Activated T-cell treated with anti-CD3 and anti-CD28 coated beads for 24 hours (primary cell): Measurements from ENCODE around the gene OR2A14.
"Not testable (repeated sequence)": the region's sequence is repeated elsewhere in the genome, so short reads cannot be mapped to it uniquely, and the experiment has no call there.

Experiments
- DNase-seq: peaks from one replicate; pipeline ENCODE4 v3.0.0-alpha.2; 2020; ENCODE audit warnings: low read depth

OR2A14 gene, protein sequence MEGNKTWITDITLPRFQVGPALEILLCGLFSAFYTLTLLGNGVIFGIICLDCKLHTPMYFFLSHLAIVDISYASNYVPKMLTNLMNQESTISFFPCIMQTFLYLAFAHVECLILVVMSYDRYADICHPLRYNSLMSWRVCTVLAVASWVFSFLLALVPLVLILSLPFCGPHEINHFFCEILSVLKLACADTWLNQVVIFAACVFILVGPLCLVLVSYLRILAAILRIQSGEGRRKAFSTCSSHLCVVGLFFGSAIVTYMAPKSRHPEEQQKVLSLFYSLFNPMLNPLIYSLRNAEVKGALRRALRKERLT

DNA sequence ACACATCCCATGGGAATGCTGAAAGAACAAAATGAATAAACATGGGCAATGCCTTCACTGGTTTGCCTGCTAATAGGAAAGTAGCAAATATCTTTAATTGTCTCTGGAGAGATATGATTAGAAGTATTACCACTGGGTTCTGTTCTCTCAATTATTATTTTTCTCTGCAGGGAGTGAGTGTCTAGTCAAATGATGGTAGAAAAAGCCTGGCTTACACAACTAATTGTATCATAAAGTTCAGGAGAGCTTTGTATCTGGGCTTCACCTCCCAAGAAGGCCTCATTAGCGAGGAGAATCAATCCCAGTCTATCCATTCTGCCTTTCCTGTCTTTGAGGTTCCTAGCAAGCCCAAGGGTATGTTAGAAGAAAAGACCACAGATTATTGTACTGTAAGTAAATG is at the start of gene OR2A14:
TSS of gene OR2A14 (plus strand) at position 301 of the 400 bp plus-strand sequence. CDS start 5,937 bp downstream, outside the sequence.
- no peak for DNase-seq

DNA sequence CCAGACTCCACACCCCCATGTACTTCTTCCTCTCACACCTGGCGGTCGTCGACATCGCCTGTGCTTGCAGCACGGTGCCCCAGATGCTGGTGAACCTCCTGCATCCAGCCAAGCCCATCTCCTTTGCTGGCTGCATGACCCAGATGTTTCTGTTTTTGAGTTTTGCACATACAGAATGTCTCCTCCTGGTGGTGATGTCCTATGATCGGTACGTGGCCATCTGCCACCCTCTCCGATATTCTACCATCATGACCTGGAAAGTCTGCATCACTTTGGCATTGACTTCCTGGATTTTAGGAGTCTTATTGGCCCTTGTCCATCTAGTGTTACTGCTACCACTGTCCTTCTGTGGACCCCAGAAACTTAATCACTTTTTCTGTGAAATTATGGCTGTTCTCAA is 48.6 kb upstream of the OR2A14 start:
- no peak for DNase-seq

DNA sequence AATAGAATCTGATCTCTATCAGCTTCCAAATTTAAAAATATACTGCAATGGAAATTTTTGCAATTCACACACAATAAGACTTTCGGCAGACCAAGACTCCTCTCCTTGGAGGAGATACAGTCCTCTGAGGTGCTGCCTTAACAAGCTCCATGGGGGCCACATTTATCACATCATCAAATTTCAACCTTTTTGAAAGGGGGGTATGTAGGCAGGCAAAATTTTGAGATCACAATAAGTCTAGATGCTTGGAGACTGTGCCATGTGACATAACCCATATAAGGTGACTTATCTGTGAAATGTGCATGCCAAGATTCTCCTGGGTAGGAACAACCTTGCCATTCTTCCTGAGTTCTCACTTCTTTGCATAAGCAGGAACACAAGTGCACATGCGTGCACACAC is 37.0 kb upstream of the OR2A14 start, which contains the start of gene OR2A12:
TSS of gene OR2A12 (plus strand) at position 301 of the 400 bp plus-strand sequence. CDS start 8,830 bp downstream, outside the sequence.
- DNase-seq, result no peak

DNA sequence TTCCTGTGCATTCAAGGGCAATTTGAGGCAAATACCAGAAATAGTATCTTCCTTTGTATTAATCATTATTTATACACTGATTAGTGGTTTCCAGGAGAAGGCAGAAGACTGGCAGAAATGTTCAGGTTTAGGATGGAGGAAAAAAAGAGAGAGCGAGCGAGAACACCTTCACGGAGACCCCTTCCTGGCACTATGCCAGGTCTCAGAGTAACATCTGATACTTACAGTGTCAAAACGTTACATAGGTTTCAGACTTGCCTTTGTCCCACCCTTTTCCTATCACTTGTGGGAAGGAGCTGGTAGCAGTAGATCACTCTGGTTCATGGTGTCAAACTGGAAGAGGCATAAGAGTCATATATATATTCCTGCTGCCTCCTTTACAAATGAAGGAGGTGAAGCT is 36.2 kb upstream of the OR2A14 start:
- DNase-seq, result no peak

DNA sequence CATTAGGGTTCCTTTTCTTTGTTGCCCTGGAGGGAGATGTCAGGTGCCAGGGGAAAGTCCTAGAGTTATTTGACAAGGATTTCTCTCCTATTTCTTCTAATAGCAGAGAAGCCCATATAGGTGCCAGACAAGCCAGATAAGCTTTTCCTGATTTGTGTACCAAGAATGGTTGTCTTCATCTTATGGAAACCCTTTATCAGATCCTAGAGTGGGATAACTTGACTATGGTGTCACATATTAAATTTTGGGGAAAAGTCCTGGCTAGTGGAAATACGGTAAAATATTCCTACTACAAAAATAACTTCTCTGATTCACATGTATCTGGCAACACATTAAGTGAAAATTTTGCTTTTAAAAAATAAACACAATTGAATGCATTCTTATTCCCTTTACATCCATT is 35.7 kb upstream of the OR2A14 start:
- DNase-seq, result no peak

DNA sequence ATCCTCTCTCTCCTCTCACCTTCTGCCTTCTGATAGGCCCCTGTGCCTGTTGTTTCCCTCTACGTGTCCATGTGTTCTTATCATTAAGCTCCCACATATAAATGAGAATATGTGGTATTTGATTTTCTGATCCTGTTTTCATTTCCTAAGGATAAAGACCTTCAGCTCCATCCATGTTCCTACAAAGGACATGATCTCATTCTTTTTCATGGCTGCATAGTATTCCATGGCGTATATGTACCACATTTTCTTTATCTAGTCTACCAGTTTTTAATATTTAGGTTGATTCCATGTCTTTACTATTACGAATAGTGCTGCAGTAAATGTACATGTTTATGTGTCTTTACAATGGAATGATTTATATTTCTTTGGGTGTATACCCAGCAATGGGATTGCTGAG is 32.3 kb upstream of the OR2A14 start:
- DNase-seq, result no peak

DNA sequence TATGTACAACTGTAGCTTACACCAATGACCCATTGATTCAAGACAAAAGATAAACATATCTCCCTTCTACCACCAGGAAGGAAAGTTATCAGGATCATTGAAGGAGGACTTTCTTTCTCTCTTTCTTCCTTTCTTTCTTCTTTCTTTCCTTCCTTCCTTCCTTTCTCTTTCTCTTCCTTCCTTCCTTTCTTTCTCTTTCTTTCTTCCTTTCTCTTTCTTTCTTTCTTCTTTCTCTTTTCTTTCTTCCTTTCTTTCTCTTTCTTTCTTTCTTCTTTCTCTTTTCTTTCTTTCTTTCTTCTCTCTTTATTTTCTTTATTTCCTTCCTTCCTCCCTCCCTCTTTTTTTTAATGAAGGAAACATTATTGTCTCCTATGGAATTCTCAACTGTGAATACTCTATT is 24.2 kb upstream of the OR2A14 start:
- no peak for DNase-seq

DNA sequence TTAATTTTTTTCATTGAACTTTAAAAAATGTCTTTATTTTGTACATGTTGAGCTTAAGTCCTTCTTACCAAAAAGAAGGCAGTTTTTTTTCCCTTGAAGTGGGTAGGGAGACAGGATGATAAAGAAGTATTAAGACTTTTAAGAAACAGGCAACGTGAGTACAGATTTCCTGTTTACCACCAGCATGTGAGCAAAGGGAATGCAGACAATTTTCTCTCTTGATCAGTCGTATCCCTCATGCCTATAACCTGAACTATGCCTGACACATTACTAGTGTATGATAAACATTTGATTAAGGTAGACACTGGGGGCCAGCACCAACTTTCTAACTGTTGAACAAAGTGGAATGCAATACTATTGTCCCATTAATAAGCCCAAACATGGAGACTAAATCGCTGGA is 22.4 kb upstream of the OR2A14 start:
- DNase-seq, result no peak

DNA sequence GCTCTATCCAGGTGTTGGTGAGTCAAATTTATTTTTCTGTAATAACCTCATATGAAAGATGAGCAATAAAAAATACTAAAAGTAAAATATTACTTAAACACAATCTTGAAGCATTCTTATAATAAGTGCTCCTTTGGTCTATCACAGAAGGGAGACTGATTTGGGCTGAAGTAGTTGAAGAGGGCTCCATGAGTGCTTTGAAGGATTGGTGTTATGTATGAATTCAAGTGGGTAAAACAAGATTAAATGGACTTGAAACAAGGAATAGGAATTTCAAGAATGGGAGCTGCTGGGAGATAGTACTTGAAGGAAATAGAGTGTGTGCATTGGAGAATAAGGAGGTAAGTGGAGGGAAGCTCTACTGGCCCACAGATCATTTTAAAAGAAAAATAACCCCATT is 20.9 kb upstream of the OR2A14 start:
- no peak for DNase-seq

DNA sequence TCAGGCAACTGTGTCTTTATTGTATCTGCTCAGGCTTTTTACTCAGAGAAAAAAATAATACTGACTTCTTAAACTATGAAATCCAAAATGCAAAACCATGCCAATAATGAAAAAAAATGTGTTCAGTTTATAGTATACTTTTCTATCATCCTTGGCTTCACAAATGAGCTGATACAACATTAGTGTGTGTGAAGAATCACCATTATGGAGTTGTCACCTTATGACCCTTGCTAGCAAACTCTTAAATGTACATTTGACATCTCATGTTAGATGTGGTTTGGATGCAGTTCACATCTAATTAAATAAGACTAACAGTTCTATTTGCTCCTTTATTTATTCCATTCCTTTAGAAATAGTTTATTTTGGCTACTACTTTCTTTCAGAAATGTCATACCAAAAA is 17.8 kb upstream of the OR2A14 start:
- no peak for DNase-seq

DNA sequence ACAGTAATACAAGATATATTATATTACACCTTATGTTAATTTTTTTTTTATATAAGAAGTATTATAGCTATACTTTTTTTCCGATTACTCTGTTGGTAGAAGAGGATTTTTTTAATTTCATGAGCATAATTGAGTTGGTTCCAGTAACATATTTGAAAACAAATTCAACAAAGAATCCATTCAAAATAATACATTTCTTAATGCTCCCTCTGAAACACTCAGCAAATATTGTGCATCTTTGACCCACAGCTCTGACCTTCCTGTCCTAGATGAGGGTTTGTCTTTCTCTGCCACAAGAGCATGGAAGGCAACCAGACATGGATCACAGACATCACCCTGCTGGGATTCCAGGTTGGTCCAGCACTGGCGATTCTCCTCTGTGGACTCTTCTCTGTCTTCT is 13.7 kb upstream of the OR2A14 start, which contains the start of gene OR2A2:
TSS of gene OR2A2 (plus strand) at position 301 of the 400 bp plus-strand sequence. CDS start at position 301, 0 bp downstream.
- no peak for DNase-seq

DNA sequence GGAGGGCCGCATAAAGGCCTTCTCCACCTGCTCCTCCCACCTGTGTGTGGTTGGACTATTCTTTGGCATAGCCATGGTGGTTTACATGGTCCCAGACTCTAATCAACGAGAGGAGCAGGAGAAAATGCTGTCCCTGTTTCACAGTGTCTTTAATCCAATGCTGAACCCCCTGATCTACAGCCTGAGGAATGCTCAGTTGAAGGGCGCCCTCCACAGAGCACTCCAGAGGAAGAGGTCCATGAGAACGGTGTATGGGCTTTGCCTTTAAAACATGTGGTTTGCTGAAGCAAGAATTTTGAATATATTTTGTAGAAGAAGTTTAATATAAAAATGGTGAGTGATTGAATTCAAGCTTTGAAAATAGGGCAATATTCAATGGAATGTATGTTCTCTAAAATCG is 12.7 kb upstream of the OR2A14 start:
- no peak for DNase-seq

DNA sequence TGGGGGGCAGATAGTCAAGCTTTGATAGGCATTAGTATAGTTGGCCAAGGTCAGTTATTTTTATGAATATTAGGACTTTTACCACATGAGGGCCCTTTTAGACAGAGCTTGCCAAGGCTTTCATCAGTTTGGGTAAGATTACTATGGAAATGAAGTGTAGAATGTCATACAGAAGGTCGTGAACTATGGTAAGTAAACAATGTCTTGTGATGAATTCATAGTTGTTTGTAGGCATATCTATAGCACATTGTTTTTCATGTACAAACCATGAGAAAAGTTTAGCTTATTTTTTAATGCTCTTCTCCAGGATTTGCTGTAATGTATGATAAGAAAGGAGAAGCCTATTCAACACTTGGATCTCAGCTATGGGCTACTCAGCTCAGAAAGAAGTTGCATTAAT is 9.3 kb upstream of the OR2A14 start:
- no peak for DNase-seq

DNA sequence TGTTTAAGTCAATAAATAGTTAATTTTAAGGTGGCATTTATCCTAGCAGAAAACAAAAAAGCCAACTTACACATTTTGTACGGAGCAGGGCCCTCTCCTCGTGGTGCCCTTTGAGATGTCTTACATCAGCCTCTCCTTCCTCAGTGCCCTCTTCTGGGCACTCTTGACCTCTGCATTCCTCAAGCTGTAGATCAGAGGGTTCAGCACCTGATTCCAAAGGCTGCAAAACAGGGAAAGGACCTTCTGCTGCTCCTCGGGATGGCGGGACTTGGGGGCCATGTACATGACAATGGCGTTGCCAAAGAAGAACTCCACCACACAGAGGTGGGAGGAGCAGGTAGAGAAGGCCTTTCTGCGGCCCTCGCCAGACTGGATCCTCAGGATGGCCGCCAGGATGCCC is 4.6 kb upstream of the OR2A14 start:
- DNase-seq, result no peak

DNA sequence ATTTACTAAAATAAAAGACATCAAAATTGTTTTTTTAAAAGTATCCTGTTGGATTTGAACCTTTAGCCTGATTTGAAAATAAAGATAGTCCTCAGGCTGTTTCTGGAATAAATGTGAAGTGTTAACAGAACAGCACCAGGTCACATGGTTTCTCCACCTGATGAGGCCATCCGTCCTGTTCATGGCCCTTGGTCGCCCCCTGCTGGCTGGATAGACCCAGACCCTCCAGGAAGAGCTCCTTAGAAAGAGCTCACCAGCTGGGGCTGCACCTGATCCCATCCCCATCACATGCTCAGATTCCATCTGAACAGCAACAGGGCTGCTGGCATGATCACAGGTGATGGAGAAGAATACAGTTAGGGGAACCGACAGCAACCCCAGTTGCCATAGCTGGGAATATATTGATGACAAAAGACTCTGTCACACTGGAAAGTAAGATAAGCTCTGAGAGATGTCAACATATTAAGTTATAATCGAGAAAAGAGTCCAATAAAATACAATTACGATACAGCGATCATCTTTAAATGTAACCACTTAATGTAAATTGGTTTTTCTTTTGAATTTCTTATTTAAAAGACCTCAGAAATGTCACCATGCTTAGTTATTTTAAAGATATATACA is 4.8 kb downstream of the OR2A14 start:
- peak; percentile 84 for DNase-seq

DNA sequence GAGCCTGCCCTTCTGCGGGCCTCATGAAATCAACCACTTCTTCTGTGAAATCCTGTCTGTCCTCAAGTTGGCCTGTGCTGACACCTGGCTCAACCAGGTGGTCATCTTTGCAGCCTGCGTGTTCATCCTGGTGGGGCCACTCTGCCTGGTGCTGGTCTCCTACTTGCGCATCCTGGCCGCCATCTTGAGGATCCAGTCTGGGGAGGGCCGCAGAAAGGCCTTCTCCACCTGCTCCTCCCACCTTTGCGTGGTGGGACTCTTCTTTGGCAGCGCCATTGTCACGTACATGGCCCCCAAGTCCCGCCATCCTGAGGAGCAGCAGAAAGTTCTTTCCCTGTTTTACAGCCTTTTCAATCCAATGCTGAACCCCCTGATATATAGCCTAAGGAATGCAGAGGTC is 6.6 kb downstream of the OR2A14 start:
- DNase-seq, result not testable (repeated sequence)

DNA sequence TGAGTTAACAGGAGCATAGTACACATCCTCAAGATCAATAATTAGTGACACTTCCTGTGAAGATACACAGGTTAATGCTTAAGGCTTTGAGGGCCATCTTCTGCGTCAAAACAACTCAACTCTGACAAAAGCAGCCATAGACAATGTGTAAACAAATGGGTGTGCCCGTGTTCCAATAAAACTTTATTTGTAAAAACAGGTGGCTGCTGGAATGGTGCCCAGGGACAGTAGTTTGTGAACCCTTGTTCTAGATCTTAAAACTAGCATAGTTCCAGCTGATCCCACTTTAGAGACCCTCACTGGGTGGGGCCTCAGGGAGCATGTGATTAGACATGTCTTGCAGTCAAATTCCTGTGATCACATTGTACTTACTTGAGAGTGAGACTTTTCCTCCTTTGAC is 7.8 kb downstream of the OR2A14 start:
- DNase-seq, result no peak

DNA sequence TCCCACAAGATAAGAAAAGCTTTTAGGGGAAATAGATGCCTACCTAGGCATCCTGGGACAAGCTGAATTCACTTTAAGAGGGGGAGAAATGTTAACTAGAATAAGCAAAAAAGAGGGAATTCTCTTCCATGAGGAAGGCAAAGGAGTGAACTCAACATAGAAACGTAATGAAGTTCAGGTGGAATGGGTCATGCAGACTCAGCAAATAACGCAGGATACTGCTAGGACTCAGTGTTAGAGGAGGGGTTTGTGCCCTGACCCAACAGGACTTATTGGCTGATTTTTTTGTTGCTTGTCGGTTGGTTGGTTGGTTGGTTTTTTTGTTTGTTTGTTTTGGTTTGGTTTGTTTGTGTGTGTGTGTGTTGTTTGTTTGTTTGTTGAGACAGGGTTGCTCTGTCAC is 9.3 kb downstream of the OR2A14 start:
- no peak for DNase-seq

DNA sequence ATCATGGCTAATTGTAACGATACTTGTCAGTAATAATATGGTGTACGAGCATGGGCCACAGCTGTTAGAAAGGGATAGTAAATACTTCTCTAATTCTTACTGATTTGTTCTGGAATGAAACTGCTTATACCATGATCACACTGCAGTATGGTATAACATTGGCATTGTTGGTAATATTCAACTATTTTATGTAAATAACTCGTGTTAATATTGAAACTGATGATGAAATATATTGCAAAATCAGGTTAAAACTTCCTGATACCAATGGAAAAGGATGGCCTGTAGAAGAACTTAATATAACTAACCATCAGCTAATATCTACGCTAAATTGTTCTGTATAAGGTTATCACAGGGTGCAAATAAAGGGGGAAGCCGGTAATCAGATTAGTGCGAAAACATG is 10.3 kb downstream of the OR2A14 start:
- no peak for DNase-seq

DNA sequence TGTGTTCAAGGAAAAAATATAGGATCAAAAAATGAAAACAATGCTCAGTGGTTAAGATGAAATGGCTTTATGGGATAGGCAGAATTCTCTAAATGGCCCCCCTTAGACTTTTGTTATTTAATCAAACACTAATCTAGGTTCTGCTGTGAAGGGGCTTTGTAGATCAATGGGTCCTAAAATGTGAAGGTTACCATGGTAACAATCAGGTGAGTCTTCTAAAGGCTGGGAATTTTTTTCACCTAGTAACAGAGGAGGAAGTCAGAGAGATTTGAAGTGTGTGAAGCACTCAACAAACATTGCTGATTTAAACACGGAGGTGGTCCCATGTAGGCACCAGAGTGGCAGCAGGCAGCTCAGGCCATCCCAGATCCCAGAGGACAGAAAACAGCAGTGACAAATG is 11.1 kb downstream of the OR2A14 start:
- DNase-seq, result no peak

DNA sequence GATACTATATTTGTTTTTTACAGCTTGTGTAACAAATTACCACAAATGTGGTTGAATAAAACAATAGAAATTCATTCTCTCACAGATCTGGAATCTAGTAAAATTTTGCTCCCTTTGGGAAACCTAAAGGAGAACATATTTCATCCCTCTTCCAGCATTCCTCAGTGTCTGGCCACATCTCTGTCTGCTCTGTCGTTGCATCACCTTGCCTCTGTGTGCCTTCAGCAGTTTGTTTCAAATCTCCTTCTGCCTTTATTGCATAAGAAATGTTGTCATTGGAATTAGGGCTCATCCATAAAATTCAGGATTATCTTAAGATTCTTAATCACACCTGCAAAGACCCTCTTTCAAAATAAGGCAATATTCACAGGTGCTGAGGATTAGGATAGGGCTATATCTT is 14.5 kb downstream of the OR2A14 start:
- DNase-seq, result no peak

DNA sequence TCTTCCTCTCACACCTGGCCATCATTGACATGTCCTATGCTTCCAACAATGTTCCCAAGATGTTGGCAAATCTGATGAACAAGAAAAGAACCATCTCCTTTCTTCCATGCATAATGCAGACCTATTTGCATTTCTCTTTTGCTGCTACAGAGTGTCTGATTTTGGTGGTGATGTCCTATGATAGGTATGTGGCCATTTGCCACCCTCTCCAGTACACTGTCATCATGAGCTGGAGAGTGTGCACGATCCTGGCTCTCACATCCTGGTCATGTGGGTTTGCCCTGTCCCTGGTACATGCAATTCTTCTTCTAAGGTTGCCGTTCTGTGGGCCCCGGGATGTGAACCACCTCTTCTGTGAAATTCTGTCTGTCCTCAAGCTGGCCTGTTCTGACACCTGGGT is 19.2 kb downstream of the OR2A14 start:
- no peak for DNase-seq

DNA sequence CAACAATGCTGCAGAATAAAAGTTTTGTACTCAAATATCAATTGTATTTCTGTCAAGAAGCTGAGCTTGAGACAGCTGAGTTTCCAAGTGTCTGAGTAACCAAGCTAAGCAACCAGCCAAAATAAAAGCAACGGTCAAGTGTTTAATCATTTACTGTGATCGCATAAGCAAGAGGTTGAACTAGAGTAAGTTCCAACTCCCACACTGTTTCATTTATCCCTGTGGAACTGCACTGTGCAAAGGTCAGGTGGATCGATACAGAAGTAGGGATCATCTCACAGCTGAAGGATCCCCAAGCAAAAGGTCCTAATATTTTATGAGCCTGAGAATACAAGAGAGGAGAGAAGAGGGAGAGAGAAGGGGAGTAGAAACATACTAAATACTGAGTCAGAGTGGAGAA is 21.4 kb downstream of the OR2A14 start:
- no peak for DNase-seq
